RWPE2 (cell line): Measurements from ENCODE around the gene PMIS2.
"Not testable (repeated sequence)": the region's sequence is repeated elsewhere in the genome, so short reads cannot be mapped to it uniquely, and the experiment has no call there.

Experiments
- ATAC-seq: fragments of 200-7000 bp; cut with Tn5 transposase; 3 replicates; pipeline ENCODE4 v1.9.1; 2021; ENCODE audit warnings: low read depth
- DNase-seq: peaks from one replicate; pipeline ENCODE4 v3.0.0-alpha.2; 2020; ENCODE audit warnings: low spot score
- H3K27ac ChIP-seq: fragments of 450-650 bp; 2 replicates; pipeline ENCODE4 v1.5.1; 2017; ENCODE audit warnings: mild to moderate bottlenecking; ENCODE audit not compliant: poor library complexity, severe bottlenecking
- H3K27me3 ChIP-seq: fragments of 250-450 bp; sonication (Bioruptor Pico); 2 replicates; pipeline ENCODE4 v1.5.1; 2021; ENCODE audit warnings: mild to moderate bottlenecking, moderate library complexity; ENCODE audit not compliant: insufficient read depth, poor library complexity, severe bottlenecking
- H3K36me3 ChIP-seq: fragments of 250-450 bp; sonication (Bioruptor Pico); 2 replicates; pipeline ENCODE4 v1.5.1; 2020; ENCODE audit warnings: low read depth, mild to moderate bottlenecking, moderate library complexity
- H3K4me1 ChIP-seq: fragments of 250-450 bp; sonication (Bioruptor Pico); 2 replicates; pipeline ENCODE4 v1.5.1; 2021; ENCODE audit warnings: mild to moderate bottlenecking, moderate library complexity; ENCODE audit not compliant: insufficient read depth, poor library complexity, severe bottlenecking
- H3K4me3 ChIP-seq: fragments of 250-450 bp; sonication (Bioruptor Pico); 2 replicates; pipeline ENCODE4 v1.5.1; 2021; ENCODE audit warnings: mild to moderate bottlenecking, moderate library complexity; ENCODE audit not compliant: severe bottlenecking
- H3K9me3 ChIP-seq: fragments of 250-450 bp; sonication (Bioruptor Pico); 2 replicates; pipeline ENCODE4 v1.5.1; 2021; ENCODE audit warnings: mild to moderate bottlenecking, moderate library complexity; ENCODE audit not compliant: severe bottlenecking
- CTCF ChIP-seq: fragments of 450-650 bp; IDR thresholded peaks from one replicate; pipeline ENCODE4 v1.5.1; 2017; ENCODE audit warnings: mild to moderate bottlenecking, moderate library complexity; ENCODE audit not compliant: poor library complexity, severe bottlenecking

The PMIS2 gene

GRCh38 chr19:35595928-35596327 is 10.0 kb downstream of the PMIS2 start:
- no peak overlapping the region for H3K27ac ChIP-seq
- no peak for TF ChIP-seq CTCF
- no peaks in the 10 kb centered on the region for H3K9me3 ChIP-seq
- no peaks in the 10 kb centered on the region for H3K36me3 ChIP-seq
- DNase-seq (no peak), ATAC-seq (no peak)
- H3K27me3 ChIP-seq, result no peaks in the 10 kb centered on the region
- H3K4me3 ChIP-seq, result no peak overlapping the region
- no peaks in the 10 kb centered on the region for H3K4me1 ChIP-seq

- H3K27me3 ChIP-seq, result no peaks in the 10 kb centered on the region
- no peaks in the 10 kb centered on the region for H3K9me3 ChIP-seq
- ATAC-seq (no peak), DNase-seq (no peak)
- H3K36me3 ChIP-seq, result no peaks in the 10 kb centered on the region
- no peak overlapping the region for H3K27ac ChIP-seq
- H3K4me3 ChIP-seq, result no peak overlapping the region
- no peaks in the 10 kb centered on the region for H3K4me1 ChIP-seq
- TF ChIP-seq CTCF, result no peak
These were observed 10.5 kb downstream of the PMIS2 start for GRCh38 chr19:35596366-35596999.

GRCh38 chr19:35601971-35602370 is 16.0 kb downstream of the PMIS2 start:
- Histone ChIP-seq H3K27ac (no peak overlapping the region), H3K27me3 (no peaks in the 10 kb centered on the region), H3K4me3 (no peak overlapping the region), H3K4me1 (no peaks in the 10 kb centered on the region), H3K9me3 (peaks cover 3% of the 10 kb centered on the region), H3K36me3 (no peaks in the 10 kb centered on the region)
- no peak for TF ChIP-seq CTCF
- ATAC-seq (no peak), DNase-seq (no peak)

GRCh38 chr19:35604436-35604835 is 18.5 kb downstream of the PMIS2 start:
- not testable (repeated sequence) for H3K4me3 ChIP-seq, H3K4me1 ChIP-seq, H3K27me3 ChIP-seq, H3K36me3 ChIP-seq, H3K9me3 ChIP-seq, H3K27ac ChIP-seq, ATAC-seq, DNase-seq

GRCh38 chr19:35607170-35607569 is 21.2 kb downstream of the PMIS2 start:
- DNase-seq, ATAC-seq, H3K36me3 ChIP-seq: not testable (repeated sequence)

GRCh38 chr19:35607661-35608060 is 21.7 kb downstream of the PMIS2 start:
- Histone ChIP-seq H3K36me3 (no peaks in the 10 kb centered on the region), H3K9me3 (peaks cover 5% of the 10 kb centered on the region), H3K4me1 (peaks cover 4% of the 10 kb centered on the region), H3K27me3 (no peaks in the 10 kb centered on the region), H3K4me3 (no peak overlapping the region), H3K27ac (no peak overlapping the region)
- TF ChIP-seq CTCF, result no peak
- ATAC-seq (no peak), DNase-seq (no peak)

More at GRCh38 chr19:35607170-35607569, 21.2 kb downstream of the PMIS2 start:
- not testable (repeated sequence) for H3K4me3 ChIP-seq, H3K27me3 ChIP-seq, H3K9me3 ChIP-seq, H3K4me1 ChIP-seq, H3K27ac ChIP-seq
